IMR-90 (cell line): ENCODE measurements around the gene ARF6. TPM values are rescaled to one million over a fixed set of nuclear protein-coding genes. Genes with fewer than 3 reads are reported as not detected.

ENCODE experiments used
- ATAC-seq: fragments of 200-7000 bp; cut with Tn5 transposase; 2 replicates; pipeline ENCODE4 v1.9.1; 2020; ENCODE audit warnings: low read depth, mild to moderate bottlenecking, moderate library complexity
- BruUV-seq: library from RNA; stranded (reverse); fragments of 400-500 nt; replicated peaks from 2 replicates; lab custom pipeline; 2021; lab: Mats Ljungman, UMichigan
- CTCF ChIA-PET: fragments of 300-600 bp; formaldehyde crosslinking; extraction: SDS; loops from one replicate; lab custom pipeline; 2021; ENCODE audit warnings: antibody characterized with exemption; lab: Yijun Ruan, JAX
- POLR2A ChIA-PET: fragments of 300-600 bp; sonication (Branson Sonifier 250); formaldehyde crosslinking; loops from one replicate; lab custom pipeline; 2022; ENCODE audit warnings: antibody characterized with exemption; ENCODE audit not compliant: unreplicated experiment; lab: Charles Lee
- DNase-seq: peaks from one replicate; pipeline ENCODE4 v3.0.0; 2013
- H2AFZ ChIP-seq: replicated peaks from 2 replicates; pipeline ENCODE3; 2013; ENCODE audit warnings: low read length, mild to moderate bottlenecking; ENCODE audit not compliant: poor library complexity
- H2AK5ac ChIP-seq: 2 replicates; pipeline ENCODE4 v1.6.1; 2013; ENCODE audit warnings: low read depth, low read length, inconsistent platforms
- H2AK9ac ChIP-seq: replicated peaks from 2 replicates; pipeline ENCODE3; 2013; ENCODE audit warnings: mild to moderate bottlenecking, low read depth, low read length, moderate library complexity; ENCODE audit not compliant: poor library complexity
- H2BK120ac ChIP-seq: 2 replicates; pipeline ENCODE4 v1.6.1; 2013; ENCODE audit warnings: low read depth, low read length, inconsistent platforms
- H2BK15ac ChIP-seq: 3 replicates; pipeline ENCODE4 v1.6.1; 2013; ENCODE audit warnings: low read depth, low read length, inconsistent platforms
- H2BK20ac ChIP-seq: 2 replicates; pipeline ENCODE4 v1.6.1; 2013; ENCODE audit warnings: low read depth, mild to moderate bottlenecking, inconsistent platforms, low read length, moderate library complexity
- H2BK5ac ChIP-seq: 2 replicates; pipeline ENCODE4 v1.6.1; 2013; ENCODE audit warnings: mild to moderate bottlenecking, low read depth, low read length, inconsistent platforms; ENCODE audit not compliant: poor library complexity, severe bottlenecking
- H3K14ac ChIP-seq: replicated peaks from 2 replicates; pipeline ENCODE4 v1.6.1; 2013; ENCODE audit warnings: low read depth, low read length, inconsistent platforms
- H3K18ac ChIP-seq: 2 replicates; pipeline ENCODE4 v1.6.1; 2013; ENCODE audit warnings: low read depth, low read length, control low read depth
- H3K23ac ChIP-seq: 2 replicates; pipeline ENCODE4 v1.6.1; 2013; ENCODE audit warnings: low read depth, low read length, inconsistent platforms
- H3K27ac ChIP-seq: 2 replicates; pipeline ENCODE4 v1.5.1; 2013; ENCODE audit warnings: mild to moderate bottlenecking, control low read depth, low read length; ENCODE audit not compliant: insufficient read depth
- H3K27me3 ChIP-seq: 2 replicates; pipeline ENCODE4 v1.6.1; 2013; ENCODE audit warnings: low read length; ENCODE audit not compliant: control insufficient read depth, insufficient read depth
- H3K36me3 ChIP-seq: 2 replicates; pipeline ENCODE4 v1.6.1; 2013; ENCODE audit warnings: low read length, mixed read lengths; ENCODE audit not compliant: control insufficient read depth, insufficient read depth
- H3K4ac ChIP-seq: 2 replicates; pipeline ENCODE4 v1.6.1; 2013; ENCODE audit warnings: low read depth, low read length, inconsistent platforms
- H3K4me1 ChIP-seq: 2 replicates; pipeline ENCODE4 v1.6.1; 2013; ENCODE audit warnings: low read length, mixed read lengths; ENCODE audit not compliant: control insufficient read depth, insufficient read depth
- H3K4me2 ChIP-seq: 2 replicates; pipeline ENCODE4 v1.6.1; 2013; ENCODE audit warnings: low read depth, mild to moderate bottlenecking, control low read depth, low read length, moderate library complexity
- H3K4me3 ChIP-seq: 2 replicates; pipeline ENCODE4 v1.5.1; 2013; ENCODE audit warnings: low read depth, mild to moderate bottlenecking, control low read depth, low read length, moderate library complexity; ENCODE audit not compliant: insufficient read depth
- H3K56ac ChIP-seq: 2 replicates; pipeline ENCODE4 v1.6.1; 2013; ENCODE audit warnings: low read length, inconsistent platforms; ENCODE audit not compliant: insufficient read depth; ENCODE audit errors: extremely low read depth
- H3K79me1 ChIP-seq, 2 experiments: 2 replicates each; pipeline ENCODE4 v1.6.1; 2013; ENCODE audit warnings: low read length in 2 of 2, inconsistent platforms in 1 of 2, low read depth in 1 of 2
- H3K9ac ChIP-seq: 2 replicates; pipeline ENCODE4 v1.6.1; 2013; ENCODE audit warnings: low read depth, low read length, control low read depth
- H3K9me1 ChIP-seq: 2 replicates; pipeline ENCODE4 v1.6.1; 2013; ENCODE audit warnings: low read length, inconsistent platforms; ENCODE audit not compliant: insufficient read depth
- H3K9me3 ChIP-seq: 2 replicates; pipeline ENCODE4 v1.6.1; 2013; ENCODE audit warnings: low read length; ENCODE audit not compliant: control insufficient read depth, insufficient read depth
- H4K20me1 ChIP-seq: 2 replicates; pipeline ENCODE4 v1.6.1; 2013; ENCODE audit warnings: low read length, inconsistent platforms; ENCODE audit not compliant: insufficient read depth
- H4K5ac ChIP-seq: 2 replicates; pipeline ENCODE4 v1.6.1; 2013; ENCODE audit warnings: mild to moderate bottlenecking, low read depth, low read length, control low read depth
- H4K8ac ChIP-seq, 2 experiments: 2 replicates each; pipeline ENCODE4 v1.6.1; 2013; ENCODE audit warnings: low read depth in 2 of 2, low read length in 2 of 2, control low read depth in 1 of 2, inconsistent platforms in 1 of 2
- H4K91ac ChIP-seq: 2 replicates; pipeline ENCODE4 v1.6.1; 2013; ENCODE audit warnings: low read depth, low read length, inconsistent platforms; ENCODE audit not compliant: insufficient read depth
- BHLHE40 ChIP-seq: fragments of 150-350 bp; IDR thresholded peaks from 2 replicates; pipeline ENCODE4 v1.6.1; 2016; ENCODE audit warnings: mild to moderate bottlenecking, low read depth, low read length
- CEBPB ChIP-seq: IDR thresholded peaks from 2 replicates; pipeline ENCODE4 v1.6.1; 2012; ENCODE audit warnings: low read depth, low read length, improper control_type of control experiment
- CHD1 ChIP-seq: IDR thresholded peaks from 2 replicates; pipeline ENCODE4 v1.6.1; 2012; ENCODE audit warnings: low read depth, low read length, improper control_type of control experiment
- CTCF ChIP-seq: conservative IDR thresholded peaks from 2 replicates; pipeline ENCODE4 v1.5.1; 2012; ENCODE audit warnings: mild to moderate bottlenecking, low read depth, low read length, improper control_type of control experiment
- MXI1 ChIP-seq: IDR thresholded peaks from 2 replicates; pipeline ENCODE4 v1.6.1; 2012; ENCODE audit warnings: low read depth, mild to moderate bottlenecking, low read length, moderate library complexity, borderline replicate concordance
- NFE2L2 ChIP-seq: fragments of 150-350 bp; IDR thresholded peaks from 2 replicates; pipeline ENCODE4 v1.6.1; 2016; ENCODE audit warnings: low read depth, mild to moderate bottlenecking, low read length
- RAD21 ChIP-seq: IDR thresholded peaks from 2 replicates; pipeline ENCODE4 v1.6.1; 2012; ENCODE audit warnings: low read length, improper control_type of control experiment
- RCOR1 ChIP-seq: IDR thresholded peaks from 2 replicates; pipeline ENCODE4 v1.6.1; 2012; ENCODE audit warnings: mild to moderate bottlenecking, low read length, improper control_type of control experiment; ENCODE audit not compliant: insufficient replicate concordance
- RFX5 ChIP-seq: IDR thresholded peaks from 2 replicates; pipeline ENCODE4 v1.8.0; 2012; ENCODE audit warnings: low read depth, mild to moderate bottlenecking, low read length, moderate library complexity
- WGBS, 2 experiments: methylation state at CpG; one replicate each; pipeline versions ENCODE4 v1.1.5 to v1.1.7; 2013; ENCODE audit warnings: missing lambda C conversion rate in 2 of 2; ENCODE audit not compliant: insufficient read length in 1 of 2; ENCODE audit errors: extremely low coverage in 2 of 2; 5-methylcytosine and 5-hydroxymethylcytosine counted together
- dilution Hi-C: fragments of 300-500 bp; cut with HindIII; formaldehyde crosslinking; loops from one replicate; pipeline ENCODE4 v1.14.3; 2018; ENCODE audit warnings: low sequenced_read_pairs; ENCODE audit not compliant: unreplicated experiment
- in situ Hi-C: fragments of 300-500 bp; cut with MboI; formaldehyde crosslinking; loops from 3 replicates; pipeline ENCODE4 v1.14.3; 2019; ENCODE audit warnings: low sequenced_read_pairs, inconsistent platforms, mixed read lengths
- intact Hi-C: fragments of 100-400 bp; cut with micrococcal nuclease; formaldehyde crosslinking; loops from 2 replicates; pipeline ENCODE4 v1.10.0; 2022
- polyA plus RNA-seq, 3 experiments: library from polyadenylated mRNA; depleted of rRNA; stranded (reverse); fragments of >200 nt; gene quantifications; 2 replicates each; pipeline ENCODE4 v1.2.3, GENCODE V29; 2012; ENCODE audit warnings: low replicate concordance in 1 of 3
- total RNA-seq: library from RNA; depleted of rRNA; stranded (reverse); fragments of >200 nt; gene quantifications from 2 replicates; pipeline ENCODE4 v1.2.3, GENCODE V29; 2012
- TF ChIP-seq, protein P1 (sequence below): fragments of 150-350 bp; IDR thresholded peaks from 2 replicates; pipeline ENCODE4 v1.6.1; 2016; ENCODE audit warnings: low read depth, mild to moderate bottlenecking, low read length, moderate library complexity, borderline replicate concordance

Gene ARF6
- total and polyA plus RNA-seq, 2 of the 4 experiments (the other 2 are of a cell fraction): 32.1 to 40.1 TPM

DNA sequence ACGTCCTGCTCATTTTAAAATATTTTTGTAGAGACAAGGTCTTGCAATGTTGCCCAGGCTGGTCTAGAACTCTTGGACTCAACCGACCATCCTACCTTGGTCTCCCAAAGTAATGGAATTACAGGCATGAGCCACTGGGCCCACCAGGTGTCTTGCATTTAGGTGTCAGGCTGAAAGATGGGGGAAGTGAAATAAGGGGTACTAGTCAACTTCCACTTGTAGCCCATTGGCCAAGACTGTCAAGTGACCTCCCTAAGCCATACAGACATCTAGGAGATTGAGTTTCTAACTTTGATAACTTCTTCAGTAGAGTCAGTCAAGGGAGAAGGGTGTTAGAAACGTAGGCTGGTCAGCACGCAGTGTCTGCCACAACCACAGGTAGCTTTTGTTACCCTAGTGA is 32.0 kb downstream of the ARF6 start:
- Histone ChIP-seq H2BK20ac (no peak overlapping the region), H3K36me3 (no peaks in the 10 kb centered on the region), H2AFZ (no peak overlapping the region), H3K4me3 (no peak overlapping the region), H4K20me1 (no peaks in the 10 kb centered on the region), H3K4me1 (peaks cover 4% of the 10 kb centered on the region; the same call in 1 of the 2 replicates), H3K9me1 (no peaks in the 10 kb centered on the region; the same call in 1 of the 2 replicates), H3K9ac (no peak overlapping the region), H3K27me3 (no peaks in the 10 kb centered on the region), H3K4me2 (no peak overlapping the region), H4K5ac (no peak overlapping the region), H3K9me3 (no peaks in the 10 kb centered on the region), H3K14ac (no peak overlapping the region), H3K27ac (no peak overlapping the region), H3K18ac (no peak overlapping the region), H3K79me1 (no peaks in the 10 kb centered on the region), H3K56ac (no peak overlapping the region), H2AK9ac (no peak overlapping the region), H2BK120ac (no peak overlapping the region), H4K8ac (no peak overlapping the region), H3K4ac (no peak overlapping the region), H4K91ac (no peak overlapping the region), H2AK5ac (no peak overlapping the region), H3K23ac (no peak overlapping the region), H2BK15ac (no peak overlapping the region), H2BK5ac (no peak overlapping the region)
- no peak for DNase-seq
- WGBS, 2 experiments: 75% methylated on average over 1 of the region's 4 CpGs; no CpG with 5 or more reads in 1 of the 2 experiments
- TF ChIP-seq BHLHE40 (no peak), RFX5 (no peak), RCOR1 (no peak), CEBPB (no peak), NFE2L2 (no peak), CHD1 (no peak), MXI1 (no peak), CTCF (no peak), RAD21 (no peak)
- TF ChIP-seq, protein P1, sequence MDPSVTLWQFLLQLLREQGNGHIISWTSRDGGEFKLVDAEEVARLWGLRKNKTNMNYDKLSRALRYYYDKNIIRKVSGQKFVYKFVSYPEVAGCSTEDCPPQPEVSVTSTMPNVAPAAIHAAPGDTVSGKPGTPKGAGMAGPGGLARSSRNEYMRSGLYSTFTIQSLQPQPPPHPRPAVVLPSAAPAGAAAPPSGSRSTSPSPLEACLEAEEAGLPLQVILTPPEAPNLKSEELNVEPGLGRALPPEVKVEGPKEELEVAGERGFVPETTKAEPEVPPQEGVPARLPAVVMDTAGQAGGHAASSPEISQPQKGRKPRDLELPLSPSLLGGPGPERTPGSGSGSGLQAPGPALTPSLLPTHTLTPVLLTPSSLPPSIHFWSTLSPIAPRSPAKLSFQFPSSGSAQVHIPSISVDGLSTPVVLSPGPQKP: no peak
- POLR2A ChIA-PET: no interaction called here
- dilution Hi-C loops: no loop called here
- no TSS peak for BruUV-seq
- intact Hi-C loops: no loop called here
- in situ Hi-C loops: no loop called here
- CTCF ChIA-PET: interaction anchor here (0.6 kb wide), 1 partner anchor 57 kb away, joined by 3 read pairs; no protein-coding TSS in a partner anchor
- no peak for ATAC-seq
